LNCaP clone FGC (cell line): ENCODE data around the gene NUB1.
A peak's percentile ranks its signal among the peaks of the same experiment; 100 is the strongest.
"Not testable (repeated sequence)": the region's sequence is repeated elsewhere in the genome, so short reads cannot be mapped to it uniquely, and the experiment has no call there.

Source experiments
- DNase-seq: peaks from one replicate; pipeline ENCODE4 v3.0.0-alpha.2; 2011; ENCODE audit warnings: low read depth
- H3K4me3 ChIP-seq: 2 replicates; pipeline ENCODE4 v1.5.1; 2011; ENCODE audit warnings: mild to moderate bottlenecking, low read depth, low read length, control low read depth
- TF ChIP-seq, protein P1 (sequence below): IDR thresholded peaks from 2 replicates; pipeline ENCODE4 v1.5.1; 2012; ENCODE audit warnings: mild to moderate bottlenecking; ENCODE audit not compliant: control insufficient read depth, insufficient read depth; ENCODE audit errors: extremely low read depth

NUB1 gene

GRCh38 chr7:151301471-151302462 lies 39.8 kb upstream of the NUB1 start:
- TF ChIP-seq, protein P1, sequence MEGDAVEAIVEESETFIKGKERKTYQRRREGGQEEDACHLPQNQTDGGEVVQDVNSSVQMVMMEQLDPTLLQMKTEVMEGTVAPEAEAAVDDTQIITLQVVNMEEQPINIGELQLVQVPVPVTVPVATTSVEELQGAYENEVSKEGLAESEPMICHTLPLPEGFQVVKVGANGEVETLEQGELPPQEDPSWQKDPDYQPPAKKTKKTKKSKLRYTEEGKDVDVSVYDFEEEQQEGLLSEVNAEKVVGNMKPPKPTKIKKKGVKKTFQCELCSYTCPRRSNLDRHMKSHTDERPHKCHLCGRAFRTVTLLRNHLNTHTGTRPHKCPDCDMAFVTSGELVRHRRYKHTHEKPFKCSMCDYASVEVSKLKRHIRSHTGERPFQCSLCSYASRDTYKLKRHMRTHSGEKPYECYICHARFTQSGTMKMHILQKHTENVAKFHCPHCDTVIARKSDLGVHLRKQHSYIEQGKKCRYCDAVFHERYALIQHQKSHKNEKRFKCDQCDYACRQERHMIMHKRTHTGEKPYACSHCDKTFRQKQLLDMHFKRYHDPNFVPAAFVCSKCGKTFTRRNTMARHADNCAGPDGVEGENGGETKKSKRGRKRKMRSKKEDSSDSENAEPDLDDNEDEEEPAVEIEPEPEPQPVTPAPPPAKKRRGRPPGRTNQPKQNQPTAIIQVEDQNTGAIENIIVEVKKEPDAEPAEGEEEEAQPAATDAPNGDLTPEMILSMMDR: no peak
- H3K4me3 ChIP-seq: no peak overlapping the region
- DNase-seq: no peak

GRCh38 chr7:151304251-151304650 lies 37.4 kb upstream of the NUB1 start:
- not testable (repeated sequence) for H3K4me3 ChIP-seq, DNase-seq

- peak; percentile 13 for DNase-seq
- peak overlapping the region; percentile 14 for H3K4me3 ChIP-seq
- TF ChIP-seq, protein P1: no peak
These were observed 36.8 kb upstream of the NUB1 start for GRCh38 chr7:151304856-151305255.

DNA sequence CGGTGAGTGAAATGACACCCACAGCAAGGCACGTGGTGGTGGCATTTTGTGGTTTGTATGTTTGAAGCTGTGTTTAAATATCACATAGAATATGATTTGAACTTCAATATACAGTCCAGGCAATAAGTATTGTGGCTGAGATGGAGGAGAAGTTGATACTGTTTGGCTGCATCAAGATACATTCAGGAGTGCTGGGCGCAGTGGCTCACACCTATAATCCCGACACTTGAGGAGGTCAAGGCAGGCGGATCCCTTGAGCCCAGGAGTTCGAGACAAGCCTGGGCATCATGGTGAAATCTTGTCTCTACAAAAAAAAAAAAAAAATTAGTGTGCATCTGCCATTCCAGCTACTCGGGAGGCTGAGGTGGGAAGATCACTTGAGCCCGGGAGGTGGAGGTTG lies 35.2 kb upstream of the NUB1 start:
- TF ChIP-seq, protein P1: no peak
- no peak for DNase-seq
- no peak overlapping the region for H3K4me3 ChIP-seq

GRCh38 chr7:151306860-151307259 lies 34.8 kb upstream of the NUB1 start:
- H3K4me3 ChIP-seq: no peak overlapping the region
- DNase-seq: no peak
- TF ChIP-seq, protein P1: no peak

DNA sequence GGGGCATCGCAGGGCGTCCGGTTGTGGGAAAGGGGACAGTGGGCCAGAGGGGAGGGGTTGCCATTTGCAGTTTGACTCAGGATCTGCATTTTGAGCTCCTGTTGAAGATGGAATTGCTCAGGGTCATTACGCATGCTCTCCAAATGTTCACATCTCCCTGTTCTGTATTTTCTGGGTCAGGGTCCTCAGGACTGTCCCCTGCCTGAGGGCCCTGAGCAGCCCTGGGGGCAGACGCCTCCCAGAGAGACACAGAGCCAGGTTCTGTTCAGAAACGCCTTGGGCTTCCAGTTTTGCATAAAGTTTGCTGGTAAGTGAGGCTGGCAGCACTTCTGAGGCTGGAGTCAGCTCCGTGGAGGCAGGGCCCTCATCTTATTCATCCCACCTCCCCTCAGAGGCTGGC lies 34.1 kb upstream of the NUB1 start:
- H3K4me3 ChIP-seq: no peak overlapping the region
- no peak for DNase-seq
- TF ChIP-seq, protein P1: no peak

DNA sequence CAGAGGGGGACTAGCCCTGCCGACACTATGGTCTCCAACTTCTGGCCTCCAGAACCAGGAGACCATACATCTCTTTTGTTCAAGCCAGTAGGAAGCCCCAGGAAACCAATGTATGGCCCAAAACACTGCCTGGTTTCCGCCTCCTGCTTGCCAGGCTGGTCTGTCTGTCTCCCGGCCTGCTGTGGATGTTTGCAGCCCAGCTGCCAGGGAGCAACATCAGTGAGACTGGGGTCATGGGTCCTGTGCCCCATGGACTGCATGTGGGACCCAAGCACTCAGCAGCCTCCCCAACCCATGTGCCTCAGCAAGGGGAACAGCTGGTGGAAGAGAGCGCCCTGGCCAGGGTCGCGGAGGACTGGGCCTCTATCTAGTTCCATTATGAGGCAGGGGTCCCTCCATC lies 33.4 kb upstream of the NUB1 start:
- no peak overlapping the region for H3K4me3 ChIP-seq
- DNase-seq: no peak
- TF ChIP-seq, protein P1: no peak
